Fibroblast of skin of right quadriceps (primary cell): ENCODE data around the gene MOG.
"Not testable (repeated sequence)": the region's sequence is repeated elsewhere in the genome, so short reads cannot be mapped to it uniquely, and the experiment has no call there.

Experiments
- DNase-seq: peaks from one replicate; pipeline ENCODE4 v3.0.0-alpha.2; 2013

MOG gene

DNA sequence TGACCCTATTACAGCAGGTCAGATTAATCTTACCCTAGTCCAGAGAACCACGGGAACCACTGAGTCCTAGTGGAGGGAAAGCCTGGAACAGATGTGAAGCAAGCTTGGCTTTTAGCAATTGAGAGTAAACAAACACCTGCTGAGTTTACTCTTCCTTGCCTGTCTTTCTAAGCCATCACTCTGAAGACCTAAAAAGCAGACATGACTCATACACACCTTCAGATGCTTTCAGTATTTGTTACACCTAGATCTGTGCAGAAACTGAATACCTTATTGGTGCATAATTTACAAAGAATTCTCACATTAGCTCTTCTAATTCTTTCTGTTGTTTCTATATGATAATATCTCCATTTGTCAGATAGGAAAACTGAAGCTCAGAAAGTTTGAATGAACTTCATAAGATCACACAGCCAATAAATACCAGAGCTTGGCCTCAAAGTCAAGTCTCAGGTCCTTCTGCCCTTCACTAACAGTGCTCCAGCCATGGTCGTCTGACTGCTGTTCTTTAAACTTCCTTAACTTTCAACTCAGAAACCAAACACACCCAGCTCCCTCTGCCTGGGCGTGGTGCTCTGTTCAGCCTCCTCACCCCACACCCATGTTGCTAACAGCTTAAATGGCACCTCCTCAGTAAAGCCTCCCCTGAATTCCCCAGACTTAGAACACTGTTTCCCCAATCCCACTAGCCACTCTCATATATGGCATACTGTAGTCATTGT, 15.3 kb upstream of the MOG start:
- no peak for DNase-seq

DNA sequence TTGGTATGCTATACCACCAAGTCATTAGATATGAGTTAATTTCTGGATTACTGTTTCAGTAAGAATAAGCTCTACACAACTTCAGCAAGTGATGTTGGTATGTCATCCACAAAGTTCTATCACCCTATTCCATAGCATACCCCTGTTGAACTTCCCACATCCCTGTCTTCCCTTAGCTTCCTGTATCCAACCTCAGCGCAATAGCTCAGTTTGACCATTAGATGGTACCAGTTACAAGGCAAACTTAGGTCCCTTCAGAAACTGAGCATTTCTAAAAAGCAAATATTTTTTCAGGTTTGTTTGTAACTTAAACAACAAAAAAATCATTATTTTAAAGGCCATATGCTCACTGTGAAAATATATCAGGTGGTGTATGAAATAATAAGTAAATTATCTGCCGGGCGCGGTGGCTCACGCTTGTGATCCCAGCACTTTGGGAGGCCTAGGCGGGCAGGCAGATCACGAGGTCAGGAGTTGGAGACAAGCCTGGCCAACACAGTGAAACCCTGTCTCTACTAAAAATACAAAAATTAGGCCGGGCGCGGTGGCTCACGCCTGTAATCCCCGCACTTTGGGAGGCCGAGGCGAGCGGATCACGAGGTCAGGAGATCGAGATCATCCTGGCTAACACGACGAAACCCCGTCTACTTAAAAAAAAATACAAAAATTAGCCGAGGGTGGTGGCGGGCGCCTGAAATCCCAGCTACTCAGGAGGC, 8.8 kb upstream of the MOG start:
- DNase-seq: peak; percentile 28

DNA sequence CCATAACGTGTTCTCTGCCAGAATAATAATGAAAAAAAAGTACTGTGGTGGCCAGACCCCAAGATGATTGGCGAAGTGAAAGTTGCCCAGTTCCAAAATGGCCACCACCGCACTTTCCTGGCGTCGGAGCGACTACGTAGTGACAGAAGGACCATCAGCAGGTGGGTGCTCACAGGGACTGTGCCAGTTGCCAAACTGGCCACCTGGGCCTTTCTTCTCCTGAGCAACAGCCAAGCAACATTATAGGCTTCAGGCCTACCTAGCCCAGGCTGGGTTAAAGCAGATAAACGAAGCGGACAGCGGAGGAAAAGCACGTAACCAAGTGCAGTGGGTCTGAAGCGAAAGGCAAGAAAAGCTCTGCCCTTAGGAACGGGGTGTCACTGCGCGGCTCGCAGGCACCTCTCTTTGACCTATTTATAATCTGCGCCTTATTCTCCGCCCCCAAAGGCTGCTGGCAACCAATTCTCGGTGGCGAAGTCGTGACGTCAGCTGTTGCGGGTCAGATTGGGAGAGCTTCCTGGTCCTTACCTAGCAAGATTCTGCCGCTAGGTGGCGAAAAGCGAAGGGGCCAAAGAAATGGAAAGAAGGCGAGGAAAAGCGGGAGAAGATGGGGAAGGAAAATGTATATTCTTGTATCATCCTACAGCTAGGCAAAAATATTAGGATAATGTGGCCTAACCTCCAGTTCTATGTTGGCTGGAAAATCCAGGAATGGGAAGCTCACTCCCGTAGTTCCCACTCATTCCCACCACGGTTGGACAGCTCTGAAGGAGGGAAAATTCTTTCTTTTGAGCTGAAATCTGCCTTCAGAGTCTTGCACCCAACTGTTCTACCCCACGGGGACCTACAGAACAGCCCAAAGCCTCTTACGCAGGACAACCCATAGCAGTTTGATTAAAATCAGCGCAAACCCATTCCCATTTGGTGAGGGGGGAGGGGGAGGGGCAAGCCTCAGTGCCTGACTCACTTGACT, 6.9 kb upstream of the MOG start:
- DNase-seq: peak; percentile 95

DNA sequence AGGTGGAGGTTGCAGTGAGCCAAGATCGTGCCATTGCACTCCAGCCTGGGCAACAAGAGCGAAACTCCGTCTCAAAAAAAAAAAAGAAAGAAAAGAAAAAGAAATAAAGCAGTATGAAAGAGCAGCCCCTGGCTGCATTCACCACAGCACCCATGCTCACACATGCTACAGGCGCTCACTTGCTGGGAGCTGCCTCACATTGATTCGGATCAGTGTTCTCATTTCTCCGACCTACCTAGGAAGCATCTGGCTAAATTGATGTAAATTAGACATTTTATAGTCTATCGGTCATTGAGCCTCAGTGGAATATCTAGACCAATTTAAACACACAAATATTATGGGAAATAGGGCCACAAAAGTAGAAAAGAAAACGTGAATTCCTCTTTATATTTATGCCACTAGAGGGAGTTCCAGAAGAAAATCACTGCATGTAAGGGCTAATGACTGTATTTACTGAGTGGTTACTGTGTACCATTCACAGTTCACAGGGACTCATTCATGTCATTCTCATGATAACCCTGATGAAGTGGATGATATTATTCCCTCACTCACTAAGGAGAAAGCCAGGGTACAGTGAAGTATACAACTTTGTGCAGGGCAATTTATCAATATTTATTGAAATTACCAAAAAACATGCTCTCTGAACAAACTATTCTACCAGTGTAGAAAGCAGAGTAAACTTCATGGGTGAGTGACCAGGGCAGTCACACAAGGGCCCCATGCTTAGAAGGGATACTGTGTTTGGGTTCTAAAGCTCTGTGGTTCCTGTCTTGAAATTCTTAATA, 5.3 kb upstream of the MOG start:
- no peak for DNase-seq

DNA sequence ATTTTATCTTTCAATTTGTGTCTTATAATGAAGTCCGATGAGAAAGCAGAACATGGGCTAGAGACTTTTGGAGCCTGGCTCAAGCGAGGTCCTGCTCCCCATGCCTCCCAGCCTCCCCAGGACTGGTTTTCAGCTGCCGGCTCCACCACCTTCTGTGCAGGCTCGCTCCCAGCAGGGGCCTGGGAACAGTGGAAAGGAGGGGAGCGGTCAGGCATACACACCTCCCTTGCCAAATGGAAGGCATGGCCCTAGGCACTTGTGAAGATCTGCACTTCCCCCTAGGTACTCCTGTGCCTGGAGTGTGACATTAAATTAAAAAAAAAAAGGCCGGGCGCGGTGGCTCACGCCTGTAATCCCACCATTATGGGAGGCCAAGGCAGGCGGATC, 4.7 kb upstream of the MOG start:
- no peak for DNase-seq

DNA sequence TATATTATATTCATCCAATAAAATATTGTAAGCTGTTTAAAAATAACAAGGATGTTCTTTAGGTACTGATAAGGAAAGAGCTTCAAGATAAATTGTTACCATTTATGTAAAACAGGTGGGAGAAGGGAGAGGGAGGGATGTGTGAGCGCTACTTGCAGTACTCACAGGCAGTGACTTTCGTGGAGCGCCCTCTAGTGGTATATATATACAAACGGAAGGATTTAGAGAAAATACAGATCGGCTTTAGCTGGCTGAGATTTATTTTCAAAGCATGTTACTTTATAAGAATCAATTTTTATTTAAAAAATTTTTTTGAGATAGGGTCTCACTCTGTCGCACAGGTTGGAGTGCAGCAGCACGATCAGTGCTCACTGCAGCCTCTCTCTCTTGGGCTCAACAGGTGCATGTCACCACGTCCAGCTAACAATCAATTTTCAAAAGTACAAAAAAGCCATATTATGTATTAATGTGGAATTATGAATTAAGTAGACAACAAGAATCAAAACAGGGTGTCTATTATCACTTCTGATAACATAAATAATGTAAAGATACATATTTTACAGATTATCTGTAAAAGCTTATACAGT, 3.3 kb upstream of the MOG start:
- DNase-seq: peak; percentile 56

DNA sequence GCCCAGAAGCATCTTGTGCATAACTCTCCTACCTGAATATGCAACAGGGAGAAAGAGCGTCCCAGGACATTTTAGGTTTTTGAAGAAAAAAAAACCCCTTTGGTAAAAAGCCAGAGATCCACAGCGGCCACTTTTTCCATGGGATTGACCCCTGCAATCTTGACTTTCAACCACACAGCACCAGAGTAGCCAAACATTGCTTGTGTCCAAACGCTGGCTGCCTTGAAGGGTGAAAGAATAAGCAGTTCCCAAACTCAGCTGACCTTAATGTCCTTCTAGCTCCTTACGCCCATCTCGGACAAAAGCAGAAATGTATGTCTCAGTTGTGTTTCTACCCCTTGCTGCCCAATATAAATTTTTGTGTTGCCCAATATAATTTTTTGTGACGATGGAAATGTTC, 1.2 kb upstream of the MOG start:
- no peak for DNase-seq

DNA sequence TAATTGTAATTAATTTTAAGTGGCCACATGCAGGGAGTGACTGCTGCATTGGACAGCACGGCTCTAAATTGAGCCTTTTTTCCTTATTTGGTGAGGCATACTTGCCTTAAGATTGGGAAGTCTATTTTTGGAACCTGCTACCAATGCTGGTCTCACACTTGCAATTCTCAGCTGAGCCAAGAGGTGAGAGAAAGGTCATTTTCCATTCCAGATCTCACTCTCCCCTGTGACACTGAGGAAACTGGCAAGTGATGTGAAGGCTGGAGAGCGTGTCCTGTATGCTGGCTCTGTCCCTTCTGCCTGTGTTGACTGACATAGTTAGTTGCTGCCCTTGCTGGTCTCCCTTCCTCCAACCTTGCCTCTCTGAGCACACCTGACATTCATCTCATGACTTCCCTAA, 735 bp upstream of the MOG start:
- no peak for DNase-seq

DNA sequence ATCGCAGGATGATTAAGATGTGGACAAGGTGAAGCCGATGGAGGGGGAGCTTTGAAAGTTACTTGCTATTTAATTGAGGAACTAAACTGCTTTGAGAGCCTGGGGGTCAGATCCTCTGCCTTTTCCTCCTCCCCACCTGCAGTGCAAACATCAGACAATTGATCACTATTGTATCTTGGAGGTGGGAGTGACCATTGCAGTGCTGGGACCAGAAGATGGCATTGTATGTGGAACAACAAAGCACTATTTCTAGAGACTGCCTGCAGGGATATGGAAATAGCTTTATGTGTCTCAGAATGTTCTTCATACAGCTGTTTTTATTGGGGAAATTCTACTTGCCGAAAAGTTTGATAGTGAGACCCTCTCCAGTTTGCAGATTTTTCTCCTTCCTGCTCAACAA, 4.2 kb downstream of the MOG start:
- no peak for DNase-seq

DNA sequence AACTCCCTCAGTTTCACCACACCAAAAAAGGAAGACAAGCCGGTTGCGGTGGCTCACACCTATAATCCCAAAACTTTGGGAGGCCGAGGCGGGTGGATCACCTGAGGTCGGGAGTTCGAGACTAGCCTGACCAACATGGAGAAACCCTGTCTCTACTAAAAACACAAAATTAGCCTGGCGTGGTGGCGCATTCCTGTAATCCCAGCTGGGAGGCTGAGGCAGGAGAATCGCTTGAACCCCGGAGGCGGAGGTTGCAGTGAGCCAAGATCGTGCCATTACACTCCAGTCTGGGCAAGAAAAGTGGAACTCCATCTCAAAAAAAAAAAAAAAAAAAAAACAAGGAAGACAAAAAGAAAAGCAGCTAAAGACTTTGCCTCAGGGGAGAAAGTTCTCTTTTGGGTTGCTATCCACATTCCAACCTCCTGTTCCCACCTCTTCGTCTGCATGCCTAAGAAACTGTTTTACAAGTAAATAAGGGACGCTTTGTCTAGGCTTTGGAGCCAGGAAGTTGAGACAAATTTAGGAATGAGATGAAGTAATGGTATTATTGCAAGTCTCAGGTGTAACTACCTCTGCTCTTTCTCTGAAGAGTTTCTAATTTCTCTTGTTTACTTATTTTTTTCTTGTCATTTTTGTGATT, 4.7 kb downstream of the MOG start:
- DNase-seq: not testable (repeated sequence)

DNA sequence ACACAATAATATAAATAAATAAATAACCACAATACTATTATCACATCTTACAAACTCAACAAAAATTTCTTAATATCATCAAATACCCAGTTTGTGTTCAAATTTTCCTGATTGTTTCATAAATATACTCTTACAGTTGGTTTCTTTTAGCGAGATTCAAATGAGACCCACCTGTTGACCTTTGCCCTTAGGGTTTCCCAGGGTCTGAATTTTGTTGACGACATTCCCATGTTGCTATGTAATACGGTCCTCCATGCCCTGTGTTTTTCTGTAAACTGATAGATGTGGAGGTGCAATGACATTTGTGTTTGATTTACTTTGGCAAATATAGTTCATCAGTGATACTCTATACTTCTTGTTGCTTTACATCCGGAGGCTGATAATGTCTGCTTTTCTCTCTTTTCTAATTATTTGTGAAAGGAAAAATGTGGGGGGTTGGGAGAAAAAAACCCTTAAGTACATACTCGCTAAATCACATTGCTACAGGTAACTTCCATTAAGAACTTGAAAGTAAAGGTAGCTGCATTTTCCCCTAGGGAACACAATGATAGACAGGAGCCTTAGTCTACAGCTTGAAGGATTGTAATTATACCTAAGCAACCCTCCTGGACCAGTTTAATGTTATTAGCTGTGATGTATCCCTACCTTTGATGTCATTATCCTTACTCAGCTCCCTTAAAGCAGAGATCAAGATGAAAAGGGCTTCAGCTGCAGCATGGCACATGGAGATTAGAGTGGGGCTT, 6.6 kb downstream of the MOG start:
- no peak for DNase-seq

DNA sequence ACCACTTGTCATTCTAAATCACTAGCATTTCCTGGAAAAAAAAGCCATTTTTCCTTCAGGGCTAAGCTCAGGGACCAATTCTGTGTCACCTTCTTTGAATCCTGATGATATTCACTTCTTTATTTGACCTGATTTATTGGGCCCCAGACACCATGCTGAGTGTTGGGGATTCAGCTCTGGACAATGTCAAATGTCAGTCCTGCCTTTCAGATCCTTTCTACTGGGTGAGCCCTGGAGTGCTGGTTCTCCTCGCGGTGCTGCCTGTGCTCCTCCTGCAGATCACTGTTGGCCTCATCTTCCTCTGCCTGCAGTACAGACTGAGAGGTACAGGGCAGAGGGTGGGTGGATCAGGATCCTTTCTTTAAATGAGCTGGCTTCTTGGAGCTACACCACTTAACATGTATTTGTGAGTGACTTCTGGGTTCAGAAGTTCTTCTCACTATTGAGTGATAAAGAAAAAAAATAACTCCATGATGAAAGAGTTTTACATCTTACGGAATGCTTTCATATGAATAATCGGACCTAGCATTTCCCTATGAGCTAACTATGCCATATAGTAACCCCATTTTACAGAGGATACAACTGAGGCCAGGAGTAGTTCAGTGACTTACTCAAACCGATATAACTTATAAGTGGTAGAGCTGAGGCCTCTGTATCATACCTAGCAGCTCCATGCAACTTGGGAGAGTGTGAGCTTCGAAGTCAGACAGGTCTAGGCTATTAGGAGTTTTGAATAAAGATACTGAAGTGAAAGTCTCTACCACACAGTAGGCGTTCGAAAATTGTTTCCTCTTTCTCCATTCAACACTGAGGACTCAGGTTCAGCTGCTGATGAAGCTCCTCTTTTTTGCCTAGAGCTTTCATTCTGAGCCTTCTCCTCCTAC, 9.3 kb downstream of the MOG start:
- no peak for DNase-seq

DNA sequence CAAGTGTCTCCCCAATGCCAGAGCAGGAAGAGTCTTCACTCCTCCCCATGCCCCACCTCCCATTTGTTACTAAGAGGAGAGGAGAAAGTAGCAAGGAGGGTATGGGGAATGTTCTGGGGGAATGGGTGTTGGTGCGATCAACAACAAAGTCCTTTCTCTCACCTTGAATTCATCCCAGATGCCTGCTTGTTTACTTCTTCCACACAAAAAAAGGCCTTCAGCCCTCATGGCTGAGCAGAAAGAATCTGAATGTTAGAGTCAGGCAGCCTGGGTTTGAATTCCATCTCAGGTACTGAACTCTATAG, 9.9 kb downstream of the MOG start:
- no peak for DNase-seq

DNA sequence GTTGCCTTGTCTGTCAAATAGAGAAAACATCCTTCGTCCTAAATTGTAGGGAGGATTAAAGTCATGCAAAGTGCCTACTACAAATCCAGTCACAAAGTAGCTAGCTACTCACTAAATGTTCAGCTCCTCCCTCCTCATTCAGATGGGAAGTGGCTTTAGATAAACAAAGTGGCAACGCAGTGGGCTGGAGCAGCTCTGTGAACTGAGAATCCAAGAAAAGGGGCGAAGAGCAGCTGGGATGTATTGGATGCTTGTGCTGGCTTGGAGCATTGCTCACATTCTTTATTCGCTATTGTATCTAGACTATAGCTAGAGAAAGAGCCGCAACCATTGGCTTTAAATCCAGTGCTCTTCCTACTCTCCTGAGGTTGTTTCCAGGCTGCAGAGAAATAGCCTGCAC, 10.3 kb downstream of the MOG start:
- no peak for DNase-seq

DNA sequence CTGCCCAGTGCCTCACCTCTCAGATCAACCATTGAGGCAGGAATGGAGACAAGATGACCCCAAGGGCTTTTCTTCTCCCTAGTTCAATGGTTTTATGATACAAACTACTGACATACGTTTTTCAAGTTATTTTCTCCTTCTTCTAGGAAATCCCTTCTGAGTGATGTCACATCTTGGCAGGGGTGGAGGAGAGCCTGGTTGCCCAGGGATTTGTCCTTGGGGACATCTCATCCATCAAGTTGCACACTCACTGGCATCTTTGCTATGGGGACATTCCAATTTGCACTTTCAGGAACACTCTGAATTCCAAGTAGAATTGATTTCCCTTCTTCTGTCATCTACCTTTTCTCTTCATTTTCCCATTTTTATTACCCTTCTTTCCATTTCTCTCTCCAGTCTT, 14.1 kb downstream of the MOG start:
- no peak for DNase-seq

DNA sequence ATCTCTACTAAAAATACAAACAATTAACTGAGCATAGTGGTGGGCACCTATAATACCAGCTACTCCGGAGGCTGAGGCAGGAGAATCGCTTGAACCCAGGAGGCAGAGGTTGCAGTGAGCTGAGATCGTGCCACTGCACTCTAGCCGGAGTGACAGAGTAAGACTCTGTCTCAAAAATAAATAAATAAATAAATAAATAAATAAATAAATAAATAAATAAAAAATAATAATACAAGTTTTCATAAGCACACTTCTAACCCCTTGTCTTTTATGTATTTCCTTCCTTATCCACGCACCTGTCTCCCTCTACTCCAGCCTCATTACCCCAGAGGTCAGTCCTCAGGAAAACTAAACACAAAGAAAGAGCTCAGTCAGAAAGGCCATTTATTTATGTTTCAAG, 15.2 kb downstream of the MOG start:
- DNase-seq: not testable (repeated sequence)

DNA sequence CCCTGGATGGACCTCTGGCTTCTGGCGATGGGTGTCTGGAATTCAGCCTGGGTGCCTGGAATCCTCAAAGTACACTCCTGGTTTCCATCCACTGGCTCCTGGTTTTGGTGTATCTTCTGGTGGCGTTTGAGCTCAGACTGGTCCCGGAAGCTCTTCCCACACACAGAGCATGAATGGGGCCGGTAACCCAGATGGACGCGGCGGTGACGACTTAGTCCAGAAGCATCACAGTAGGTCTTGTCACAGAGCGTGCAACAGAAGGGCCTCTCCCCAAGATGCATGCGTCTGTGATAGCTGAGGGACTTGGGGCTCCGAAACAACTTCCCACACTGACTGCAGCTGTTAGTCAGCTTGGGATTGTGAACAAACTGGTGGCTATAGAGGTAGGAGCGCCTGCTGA, 16.3 kb downstream of the MOG start:
- DNase-seq: no peak

DNA sequence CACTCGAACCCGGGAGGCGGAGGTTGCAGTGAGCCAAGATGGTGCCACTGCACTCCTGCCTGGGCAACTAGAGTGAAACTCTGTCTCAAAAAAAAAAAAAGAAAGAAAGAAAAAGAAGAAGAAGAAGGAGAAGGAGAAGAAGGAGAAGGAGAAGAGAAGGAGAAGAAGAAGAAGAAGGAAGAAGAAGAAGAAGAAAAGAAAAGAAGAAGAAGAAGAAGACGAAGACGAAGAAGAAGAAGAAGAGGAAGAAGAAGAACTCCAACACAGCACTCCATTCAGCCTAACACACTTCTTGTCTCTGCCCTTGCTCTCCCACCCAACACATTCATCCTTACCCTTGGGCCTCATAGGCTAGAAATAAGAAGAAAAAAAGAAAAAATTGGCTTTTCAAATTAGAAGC, 17.1 kb downstream of the MOG start:
- no peak for DNase-seq

DNA sequence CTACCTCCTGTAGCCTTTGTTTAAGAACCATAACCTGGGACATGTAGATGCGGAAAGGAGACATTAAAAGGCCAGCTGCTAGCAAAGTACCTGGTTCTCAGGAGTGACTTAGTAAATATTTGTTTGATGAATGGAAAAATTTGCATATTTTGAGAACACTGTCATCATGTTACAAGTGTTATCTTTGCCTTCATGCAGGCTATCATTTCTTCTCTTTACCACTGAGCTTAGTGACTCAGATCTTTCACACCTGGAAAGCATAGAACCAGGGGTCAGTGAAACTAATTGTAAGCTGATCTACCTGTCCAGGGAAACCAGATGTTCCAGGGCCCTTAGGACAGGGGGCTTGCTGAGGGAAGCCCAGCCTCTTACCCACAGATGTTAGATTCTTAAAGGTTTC, 18.7 kb downstream of the MOG start:
- no peak for DNase-seq

DNA sequence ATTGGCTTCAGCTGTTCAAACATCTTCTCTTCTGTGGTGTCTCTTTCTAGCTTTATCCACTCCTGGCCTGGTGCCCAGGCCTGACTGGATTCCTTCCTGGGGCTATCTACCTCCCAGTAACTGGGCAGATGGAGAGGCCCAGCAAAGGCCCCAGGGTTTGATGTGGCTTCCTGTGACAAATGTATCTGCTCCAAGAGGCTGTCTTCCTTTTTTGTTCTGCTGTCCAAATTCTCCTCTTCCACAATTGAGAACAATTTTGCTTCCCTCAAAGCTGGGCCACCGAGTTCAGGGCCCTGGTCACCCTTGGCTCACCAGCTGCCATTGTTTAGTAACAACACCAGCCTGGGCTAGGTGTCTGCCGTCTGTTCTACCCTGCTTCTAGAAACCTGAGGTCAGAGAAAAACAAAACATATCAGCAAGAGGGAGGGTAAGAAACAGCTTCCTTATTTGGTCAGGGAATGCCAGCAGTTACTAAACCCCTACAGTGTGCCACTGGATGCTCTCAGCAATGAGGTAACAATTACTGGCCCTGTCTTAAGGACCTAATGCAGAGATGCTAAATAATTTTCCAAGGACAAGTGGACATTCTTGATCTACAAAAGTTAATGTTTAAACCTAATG, 20.2 kb downstream of the MOG start:
- DNase-seq: peak; percentile 10
